A673 (cell line): ENCODE results near the gene KMT2D. TPM values are rescaled to one million over a fixed set of nuclear protein-coding genes. Genes with fewer than 3 reads are reported as not detected.

Experiments
- BruUV-seq: library from RNA; stranded (reverse); fragments of 400-500 nt; replicated peaks from 2 replicates; lab custom pipeline; 2021; lab: Mats Ljungman, UMichigan
- CTCF ChIA-PET: fragments of 300-600 bp; sonication (Branson Sonifier 250); formaldehyde crosslinking; loops from one replicate; lab custom pipeline; 2022; ENCODE audit warnings: antibody characterized with exemption; lab: Charles Lee
- POLR2A ChIA-PET: fragments of 300-600 bp; sonication (Branson Sonifier 250); formaldehyde crosslinking; loops from one replicate; lab custom pipeline; 2022; ENCODE audit warnings: antibody characterized with exemption; ENCODE audit not compliant: low non-redundant PET; lab: Charles Lee
- DNase-seq: peaks from one replicate; pipeline ENCODE4 v3.0.0-alpha.2; 2015; ENCODE audit warnings: low spot score
- H3K27ac ChIP-seq: fragments of 200-600 bp; sonication (generic); 2 replicates; pipeline ENCODE4 v1.5.1; 2016; ENCODE audit warnings: mixed run types, low read depth, mild to moderate bottlenecking, mixed read lengths, antibody characterized with exemption, low read length; ENCODE audit not compliant: poor library complexity, severe bottlenecking
- H3K27me3 ChIP-seq: fragments of 200-600 bp; sonication (generic); replicated peaks from 2 replicates; pipeline ENCODE4 v1.6.1; 2017; ENCODE audit warnings: mixed run types, low read depth, mild to moderate bottlenecking, mixed read lengths, antibody characterized with exemption, low read length; ENCODE audit not compliant: insufficient read depth, poor library complexity
- H3K36me3 ChIP-seq: fragments of 200-600 bp; sonication (generic); 2 replicates; pipeline ENCODE4 v1.6.1; 2016; ENCODE audit warnings: mixed run types, mild to moderate bottlenecking, mixed read lengths, antibody characterized with exemption, low read length; ENCODE audit not compliant: insufficient read depth, poor library complexity, severe bottlenecking
- H3K4me1 ChIP-seq: fragments of 200-600 bp; sonication (generic); 2 replicates; pipeline ENCODE4 v1.6.1; 2017; ENCODE audit warnings: mixed run types, mild to moderate bottlenecking, mixed read lengths, antibody characterized with exemption, low read length; ENCODE audit not compliant: insufficient read depth, poor library complexity, severe bottlenecking
- H3K4me3 ChIP-seq: fragments of 200-600 bp; sonication (generic); 2 replicates; pipeline ENCODE4 v1.5.1; 2016; ENCODE audit warnings: low read depth, mixed run types, mild to moderate bottlenecking, mixed read lengths, low read length; ENCODE audit not compliant: poor library complexity, severe bottlenecking
- H3K9me3 ChIP-seq: fragments of 200-600 bp; sonication (generic); 2 replicates; pipeline ENCODE4 v1.6.1; 2016; ENCODE audit warnings: mixed run types, low read depth, mild to moderate bottlenecking, mixed read lengths, antibody characterized with exemption, low read length; ENCODE audit not compliant: poor library complexity, severe bottlenecking
- EZH2 ChIP-seq: fragments of 200-600 bp; sonication (generic); IDR thresholded peaks from 2 replicates; pipeline ENCODE4 v1.6.1; 2017; ENCODE audit warnings: borderline replicate concordance, low read depth, mild to moderate bottlenecking, mixed read lengths, antibody characterized with exemption, low read length; ENCODE audit not compliant: poor library complexity, severe bottlenecking
- intact Hi-C: fragments of 100-400 bp; cut with micrococcal nuclease; formaldehyde crosslinking; loops from one replicate; pipeline ENCODE4 v1.10.0; 2022; ENCODE audit not compliant: unreplicated experiment
- total RNA-seq: library from RNA; stranded (reverse); gene quantifications from 2 replicates; pipeline ENCODE4 v1.2.3, GENCODE V29; 2021
- TF ChIP-seq, protein P1 (sequence below): fragments of 300-800, 200-600 bp; sonication (generic); conservative IDR thresholded peaks from 2 replicates; pipeline ENCODE4 v1.5.1; 2017; ENCODE audit warnings: low read depth, mild to moderate bottlenecking, antibody characterized with exemption, low read length, moderate library complexity, mixed read lengths

Gene KMT2D
- total RNA-seq, 1 experiment from 2014 or later: 138 TPM

DNA sequence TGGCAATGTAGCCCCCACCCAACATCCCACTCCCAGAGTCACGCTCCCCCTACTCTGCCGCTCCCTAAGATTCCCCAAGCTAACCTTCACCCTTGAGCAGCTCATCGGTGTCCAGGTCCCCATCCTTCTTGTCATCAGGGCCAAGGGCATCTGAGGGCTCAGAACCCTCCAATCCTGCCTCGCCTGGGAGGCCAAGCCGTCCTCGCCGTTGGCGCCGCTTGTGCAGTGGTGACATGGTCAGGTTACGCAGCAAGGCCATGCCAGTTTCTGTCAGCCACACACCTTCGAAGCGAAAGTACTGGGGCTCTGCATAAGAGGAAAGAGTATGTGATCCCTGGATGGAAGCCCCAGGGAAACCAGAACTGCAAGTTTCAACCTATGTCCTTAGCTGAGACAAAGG lies 15.9 kb downstream of the KMT2D start:
- Histone ChIP-seq H3K4me3 (no peak overlapping the region), H3K9me3 (no peaks in the 10 kb centered on the region), H3K27me3 (no peaks in the 10 kb centered on the region), H3K27ac (no peak overlapping the region), H3K36me3 (peaks cover 98% of the 10 kb centered on the region), H3K4me1 (peaks cover 1% of the 10 kb centered on the region)
- ChIA-PET POLR2A (no interaction called here), CTCF (interaction anchor here (1.4 to 1.6 kb wide), 2 partner anchors 11 to 48 kb away, joined by 6 read pairs; no protein-coding TSS in a partner anchor)
- intact Hi-C loops: no loop called here
- no peak for DNase-seq
- TF ChIP-seq, protein P1, sequence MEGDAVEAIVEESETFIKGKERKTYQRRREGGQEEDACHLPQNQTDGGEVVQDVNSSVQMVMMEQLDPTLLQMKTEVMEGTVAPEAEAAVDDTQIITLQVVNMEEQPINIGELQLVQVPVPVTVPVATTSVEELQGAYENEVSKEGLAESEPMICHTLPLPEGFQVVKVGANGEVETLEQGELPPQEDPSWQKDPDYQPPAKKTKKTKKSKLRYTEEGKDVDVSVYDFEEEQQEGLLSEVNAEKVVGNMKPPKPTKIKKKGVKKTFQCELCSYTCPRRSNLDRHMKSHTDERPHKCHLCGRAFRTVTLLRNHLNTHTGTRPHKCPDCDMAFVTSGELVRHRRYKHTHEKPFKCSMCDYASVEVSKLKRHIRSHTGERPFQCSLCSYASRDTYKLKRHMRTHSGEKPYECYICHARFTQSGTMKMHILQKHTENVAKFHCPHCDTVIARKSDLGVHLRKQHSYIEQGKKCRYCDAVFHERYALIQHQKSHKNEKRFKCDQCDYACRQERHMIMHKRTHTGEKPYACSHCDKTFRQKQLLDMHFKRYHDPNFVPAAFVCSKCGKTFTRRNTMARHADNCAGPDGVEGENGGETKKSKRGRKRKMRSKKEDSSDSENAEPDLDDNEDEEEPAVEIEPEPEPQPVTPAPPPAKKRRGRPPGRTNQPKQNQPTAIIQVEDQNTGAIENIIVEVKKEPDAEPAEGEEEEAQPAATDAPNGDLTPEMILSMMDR: no peak
- no TSS peak for BruUV-seq

DNA sequence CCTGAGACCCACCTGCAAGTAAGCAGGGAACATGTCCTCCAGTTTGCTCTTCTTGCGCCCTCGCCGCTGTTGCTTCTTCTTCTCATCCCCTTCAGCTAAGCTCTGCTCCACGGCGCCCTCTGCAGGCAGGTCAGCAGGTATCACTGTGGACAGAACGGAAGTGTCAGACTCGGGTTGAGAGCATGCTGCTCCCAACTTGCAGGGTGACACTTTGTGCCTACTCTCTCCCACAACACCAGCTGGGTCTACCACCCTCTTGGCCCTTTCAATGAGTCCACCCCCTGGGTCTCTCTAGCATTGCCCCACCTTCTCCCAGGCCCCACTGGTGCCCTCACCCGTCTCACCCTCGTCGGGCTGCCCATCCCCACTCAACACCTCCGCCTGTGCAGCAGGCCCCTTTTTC lies 16.7 kb downstream of the KMT2D start:
- H3K27me3 ChIP-seq: no peaks in the 10 kb centered on the region
- peak; percentile 77 for DNase-seq
- no peak overlapping the region for H3K4me3 ChIP-seq
- H3K4me1 ChIP-seq: no peaks in the 10 kb centered on the region
- intact Hi-C loops: no loop called here
- H3K9me3 ChIP-seq: no peaks in the 10 kb centered on the region
- TF ChIP-seq EZH2: no peak
- TF ChIP-seq, protein P1: peak; percentile 83
- TSS peak; percentile 12 for BruUV-seq
- ChIA-PET CTCF (interaction anchor here (0.7 to 1.6 kb wide), 6 partner anchors 12 to 47 kb away, joined by 3 to 6 read pairs (median 3); no protein-coding TSS in a partner anchor), POLR2A (no interaction called here)
- peaks cover 98% of the 10 kb centered on the region for H3K36me3 ChIP-seq
- no peak overlapping the region for H3K27ac ChIP-seq

GRCh38 chr12:49043241-49043640 lies 17.4 kb downstream of the KMT2D start:
- Histone ChIP-seq H3K27me3 (no peaks in the 10 kb centered on the region), H3K9me3 (no peaks in the 10 kb centered on the region), H3K36me3 (peaks cover 98% of the 10 kb centered on the region), H3K4me1 (no peaks in the 10 kb centered on the region), H3K4me3 (no peak overlapping the region), H3K27ac (no peak overlapping the region)
- POLR2A ChIA-PET: interaction anchor here (0.6 kb wide), 1 partner anchor 38 kb away, joined by 3 read pairs; no protein-coding TSS in a partner anchor
- no TSS peak for BruUV-seq
- no peak for DNase-seq
- TF ChIP-seq, protein P1: no peak
- no peak for TF ChIP-seq EZH2
- CTCF ChIA-PET: interaction anchor here (0.7 to 1.6 kb wide), 6 partner anchors 13 to 46 kb away, joined by 3 to 6 read pairs (median 3); no protein-coding TSS in a partner anchor
- intact Hi-C loops: no loop called here
